Osteocyte (in vitro differentiated cells): Measurements from ENCODE around the gene TSPO2. TPM values are rescaled to one million over a fixed set of nuclear protein-coding genes. Genes with fewer than 3 reads are reported as not detected.

Experiments
- DNase-seq: peaks from one replicate; pipeline ENCODE4 v3.0.0; 2021; ENCODE audit warnings: mixed read lengths; ENCODE audit not compliant: unreplicated experiment; ENCODE audit errors: extremely low spot score
- H3K27ac Mint-ChIP-seq: one replicate; pipeline ENCODE4 v1.8.0; 2021; ENCODE audit warnings: mild to moderate bottlenecking, mixed read lengths; ENCODE audit not compliant: unreplicated experiment
- H3K27me3 Mint-ChIP-seq: one replicate; pipeline ENCODE4 v1.8.0; 2021; ENCODE audit warnings: mixed read lengths; ENCODE audit not compliant: unreplicated experiment
- H3K36me3 Mint-ChIP-seq: one replicate; pipeline ENCODE4 v1.8.0; 2021; ENCODE audit warnings: mixed read lengths; ENCODE audit not compliant: unreplicated experiment
- H3K4me1 Mint-ChIP-seq: one replicate; pipeline ENCODE4 v1.8.0; 2021; ENCODE audit warnings: mixed read lengths; ENCODE audit not compliant: unreplicated experiment
- H3K4me3 Mint-ChIP-seq: one replicate; pipeline ENCODE4 v1.8.0; 2021; ENCODE audit warnings: mild to moderate bottlenecking, moderate library complexity, mixed read lengths; ENCODE audit not compliant: unreplicated experiment
- H3K9me3 Mint-ChIP-seq: one replicate; pipeline ENCODE4 v1.8.0; 2021; ENCODE audit warnings: mixed read lengths; ENCODE audit not compliant: unreplicated experiment
- CTCF ChIP-seq: fragments of 200-600 bp; sonication (generic); IDR thresholded peaks from 2 replicates; pipeline ENCODE4 v1.5.0; 2021; ENCODE audit warnings: antibody characterized with exemption, mild to moderate bottlenecking, moderate library complexity
- total RNA-seq: library from RNA; stranded (reverse); gene quantifications from 2 replicates; pipeline ENCODE4 v1.2.1, GENCODE V29; 2021

The TSPO2 gene
- total RNA-seq, 1 donor from 2014 or later = not detected

- H3K36me3 Mint-ChIP-seq = no peaks in the 10 kb centered on the region
- DNase-seq = no peak
- H3K27ac Mint-ChIP-seq = no peak overlapping the region
- no peaks in the 10 kb centered on the region for H3K9me3 Mint-ChIP-seq
- H3K4me1 Mint-ChIP-seq = peaks cover 6% of the 10 kb centered on the region
- H3K4me3 Mint-ChIP-seq = no peak overlapping the region
- peaks cover 24% of the 10 kb centered on the region for H3K27me3 Mint-ChIP-seq
- no peak for TF ChIP-seq CTCF
Measured at GRCh38 chr6:41036186-41036585, 6.1 kb upstream of the TSPO2 start.

- Mint-ChIP-seq H3K27ac (no peak overlapping the region), H3K4me1 (peaks cover 6% of the 10 kb centered on the region), H3K36me3 (no peaks in the 10 kb centered on the region), H3K9me3 (no peaks in the 10 kb centered on the region), H3K4me3 (no peak overlapping the region), H3K27me3 (peaks cover 23% of the 10 kb centered on the region)
- no peak for DNase-seq
- TF ChIP-seq CTCF = no peak
Measured at GRCh38 chr6:41036601-41037000, 5.7 kb upstream of the TSPO2 start.

- no peak for TF ChIP-seq CTCF
- H3K36me3 Mint-ChIP-seq = no peaks in the 10 kb centered on the region
- DNase-seq = no peak
- H3K27ac Mint-ChIP-seq = no peak overlapping the region
- no peaks in the 10 kb centered on the region for H3K9me3 Mint-ChIP-seq
- peaks cover 6% of the 10 kb centered on the region for H3K4me1 Mint-ChIP-seq
- peaks cover 23% of the 10 kb centered on the region for H3K27me3 Mint-ChIP-seq
- H3K4me3 Mint-ChIP-seq = no peak overlapping the region
Measured at GRCh38 chr6:41037107-41037900, 5.0 kb upstream of the TSPO2 start.

- H3K9me3 Mint-ChIP-seq = no peaks in the 10 kb centered on the region
- peaks cover 6% of the 10 kb centered on the region for H3K4me1 Mint-ChIP-seq
- TF ChIP-seq CTCF = no peak
- DNase-seq = no peak
- no peaks in the 10 kb centered on the region for H3K36me3 Mint-ChIP-seq
- peaks cover 23% of the 10 kb centered on the region for H3K27me3 Mint-ChIP-seq
- no peak overlapping the region for H3K27ac Mint-ChIP-seq
- H3K4me3 Mint-ChIP-seq = no peak overlapping the region
Measured at GRCh38 chr6:41038205-41038604, 4.1 kb upstream of the TSPO2 start.

- Mint-ChIP-seq H3K36me3 (no peaks in the 10 kb centered on the region), H3K4me3 (no peak within 1 kb of the TSS), H3K4me1 (peaks cover 6% of the 10 kb centered on the region), H3K9me3 (no peaks in the 10 kb centered on the region), H3K27me3 (peaks cover 22% of the 10 kb centered on the region), H3K27ac (no peak within 1 kb of the TSS)
- TF ChIP-seq CTCF = peak; percentile 59
- no peak for DNase-seq
Measured at GRCh38 chr6:41039060-41039998, 2.9 kb upstream of the TSPO2 start, which contains the start of gene UNC5CL. Gene UNC5CL, minus strand, starts transcription at chr6:41039221. Its CDS starts 4,147 bp downstream, at chr6:41035074.
